Central memory CD8-positive, alpha-beta T cell (primary cell): Measurements from ENCODE around the gene GBF1.
A peak's percentile ranks its signal among the peaks of the same experiment; 100 is the strongest.

Experiments
- ATAC-seq: fragments of 150-1000 bp; cut with Tn5 transposase; replicated peaks from 2 replicates; pipeline ENCODE4 v1.10.0; 2022; ENCODE audit warnings: mild to moderate bottlenecking, moderate FRiP score, moderate number of reproducible peaks; ENCODE audit not compliant: poor library complexity, severe bottlenecking; ENCODE audit errors: extremely low read depth
- DNase-seq, 2 donors: peaks; one replicate each; pipeline ENCODE4 v3.0.0; 2021; ENCODE audit warnings: low spot score in 2 of 2
- H3K27ac Mint-ChIP-seq: one replicate; pipeline ENCODE4 v1.8.0; 2022; ENCODE audit warnings: low read depth, mild to moderate bottlenecking, moderate library complexity, mixed read lengths
- H3K27me3 Mint-ChIP-seq: one replicate; pipeline ENCODE4 v1.8.0; 2022; ENCODE audit warnings: mixed read lengths
- H3K36me3 Mint-ChIP-seq: one replicate; pipeline ENCODE4 v1.8.0; 2022; ENCODE audit warnings: mild to moderate bottlenecking, moderate library complexity, mixed read lengths; ENCODE audit not compliant: insufficient read depth
- H3K4me1 Mint-ChIP-seq: one replicate; pipeline ENCODE4 v1.8.0; 2022; ENCODE audit warnings: mixed read lengths
- H3K4me3 Mint-ChIP-seq: one replicate; pipeline ENCODE4 v1.8.0; 2022; ENCODE audit warnings: mild to moderate bottlenecking, moderate library complexity, mixed read lengths
- H3K9me3 Mint-ChIP-seq: one replicate; pipeline ENCODE4 v1.8.0; 2022; ENCODE audit warnings: mixed read lengths

GBF1 gene

DNA sequence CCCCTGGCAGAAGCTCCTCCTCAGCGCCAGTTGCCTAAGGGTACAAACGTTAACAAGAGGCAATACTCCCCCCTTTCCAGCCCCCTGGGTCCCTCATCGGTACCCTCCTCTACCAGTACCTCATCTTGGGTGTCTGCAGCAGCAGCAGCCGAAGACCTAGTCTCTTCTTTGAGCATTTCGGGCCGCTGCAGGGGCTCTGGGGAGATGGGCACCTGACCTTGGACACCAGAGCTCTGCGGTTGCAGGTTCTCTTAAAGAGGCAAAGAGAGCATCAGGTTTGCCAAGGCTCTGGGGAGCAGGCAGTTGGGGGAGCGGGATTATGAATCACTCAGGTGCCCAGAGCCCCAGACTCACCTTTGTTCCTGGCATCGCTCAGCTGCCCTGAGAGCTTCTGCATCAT, 178.8 kb downstream of the GBF1 start:
- Mint-ChIP-seq H3K4me3 (no peak overlapping the region), H3K4me1 (peaks cover 41% of the 10 kb centered on the region), H3K36me3 (peaks cover 15% of the 10 kb centered on the region), H3K27me3 (no peaks in the 10 kb centered on the region), H3K27ac (no peak overlapping the region), H3K9me3 (no peaks in the 10 kb centered on the region)
- DNase-seq (no peak), ATAC-seq (no peak)

GRCh38 chr10:102424916-102425315, 179.6 kb downstream of the GBF1 start:
- DNase-seq: no peak
- Mint-ChIP-seq H3K4me1 (peaks cover 33% of the 10 kb centered on the region), H3K27me3 (no peaks in the 10 kb centered on the region), H3K4me3 (no peak overlapping the region), H3K27ac (no peak overlapping the region), H3K9me3 (no peaks in the 10 kb centered on the region), H3K36me3 (peaks cover 13% of the 10 kb centered on the region)
- no peak for ATAC-seq

DNA sequence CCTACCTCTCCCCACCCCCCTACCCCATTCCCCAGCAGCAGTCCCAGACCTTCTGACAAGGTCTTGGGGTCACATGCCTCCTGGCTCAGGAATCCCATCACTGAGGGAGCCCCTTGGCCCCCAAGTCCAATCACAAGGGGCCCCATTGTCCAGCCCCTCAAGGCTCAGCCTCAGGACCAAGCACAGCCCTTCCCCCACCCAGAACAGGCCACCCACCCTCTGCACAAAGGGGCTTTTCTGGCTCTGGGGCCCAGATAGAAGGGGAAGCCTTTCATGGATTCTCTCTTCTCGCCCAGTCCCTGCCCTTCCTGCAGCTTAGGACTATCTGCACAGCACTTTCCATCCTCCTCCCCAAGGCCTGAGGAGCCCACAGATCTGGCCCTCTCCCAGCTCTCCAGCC, 180.1 kb downstream of the GBF1 start:
- Mint-ChIP-seq H3K4me1 (peaks cover 28% of the 10 kb centered on the region), H3K4me3 (no peak overlapping the region), H3K9me3 (no peaks in the 10 kb centered on the region), H3K27ac (peak overlapping the region; percentile 38), H3K36me3 (peaks cover 11% of the 10 kb centered on the region), H3K27me3 (no peaks in the 10 kb centered on the region)
- DNase-seq (no peak), ATAC-seq (no peak)

DNA sequence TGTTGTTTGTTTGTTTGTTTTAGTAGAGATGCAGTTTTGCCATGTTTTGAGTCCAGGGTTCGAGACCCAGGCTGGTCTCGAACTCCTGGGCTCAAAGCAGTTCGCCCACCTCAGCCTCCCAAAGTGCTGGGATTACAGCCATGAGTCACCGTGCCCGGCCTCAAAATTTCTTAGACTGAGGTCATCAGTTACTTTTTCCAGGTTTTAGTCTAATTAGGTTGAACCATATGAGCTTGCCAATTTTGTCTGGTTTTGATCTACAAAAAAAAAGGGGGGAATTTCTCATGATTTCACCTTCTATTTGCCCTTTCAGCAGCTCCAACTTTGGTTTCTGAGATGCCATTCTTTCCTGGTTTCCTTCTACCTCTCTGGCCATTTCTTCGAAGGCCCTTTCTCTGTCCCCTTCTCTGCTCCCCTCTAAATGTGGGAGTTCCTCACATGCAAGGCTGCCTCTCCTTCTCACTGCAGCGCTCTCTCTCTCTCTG, 181.5 kb downstream of the GBF1 start:
- H3K36me3 Mint-ChIP-seq: peaks cover 3% of the 10 kb centered on the region
- DNase-seq (no peak), ATAC-seq (no peak)
- H3K4me1 Mint-ChIP-seq: peaks cover 25% of the 10 kb centered on the region
- no peaks in the 10 kb centered on the region for H3K27me3 Mint-ChIP-seq
- no peaks in the 10 kb centered on the region for H3K9me3 Mint-ChIP-seq
- peak overlapping the region; percentile 5 for H3K27ac Mint-ChIP-seq
- H3K4me3 Mint-ChIP-seq: no peak overlapping the region

GRCh38 chr10:102429468-102429867, 184.1 kb downstream of the GBF1 start:
- Mint-ChIP-seq H3K27me3 (no peaks in the 10 kb centered on the region), H3K4me1 (peaks cover 33% of the 10 kb centered on the region), H3K36me3 (peaks cover 16% of the 10 kb centered on the region), H3K9me3 (no peaks in the 10 kb centered on the region), H3K27ac (no peak overlapping the region), H3K4me3 (no peak overlapping the region)
- DNase-seq: no peak
- ATAC-seq: no peak

DNA sequence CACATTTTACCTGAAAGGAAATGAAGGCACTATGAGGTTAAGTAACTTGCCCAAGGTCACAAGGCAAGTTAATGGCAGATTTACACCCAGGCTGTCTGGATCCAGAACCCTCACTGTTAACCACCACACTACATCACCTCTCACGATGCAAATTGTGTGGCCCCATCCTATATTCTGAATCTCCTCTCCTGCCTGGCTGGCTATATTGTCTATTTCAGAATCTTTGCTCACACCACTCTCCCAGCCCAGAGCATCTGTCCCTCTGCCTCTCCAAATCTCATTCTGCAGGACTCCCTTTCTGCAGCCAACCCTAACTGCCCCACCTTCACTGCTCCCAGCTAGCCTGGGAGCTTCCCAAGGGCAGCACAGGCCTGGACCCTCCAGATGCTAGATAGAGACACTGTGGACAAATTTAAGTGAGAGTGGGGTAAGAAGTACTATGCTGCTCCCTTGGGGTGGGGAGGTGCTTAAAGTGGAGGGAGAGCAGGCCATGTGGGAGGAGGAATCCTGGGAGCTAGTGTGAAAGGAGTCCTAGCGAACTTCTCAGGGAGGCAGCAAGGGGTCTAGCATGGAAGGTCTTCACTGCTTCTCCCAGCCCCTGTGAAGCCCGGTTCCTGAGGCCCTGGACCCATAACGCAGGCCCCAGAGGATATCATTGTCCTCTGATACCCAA, 186.3 kb downstream of the GBF1 start:
- H3K9me3 Mint-ChIP-seq: no peaks in the 10 kb centered on the region
- peaks cover 16% of the 10 kb centered on the region for H3K36me3 Mint-ChIP-seq
- peak overlapping the region; percentile 97 for H3K27ac Mint-ChIP-seq
- DNase-seq (no peak), ATAC-seq (no peak)
- H3K4me1 Mint-ChIP-seq: peaks cover 44% of the 10 kb centered on the region
- no peaks in the 10 kb centered on the region for H3K27me3 Mint-ChIP-seq
- peak overlapping the region; percentile 92 for H3K4me3 Mint-ChIP-seq
